H1 (cell line): ENCODE measurements around the gene MRE11.

Experiments
- CTCF ChIP-seq, 3 experiments: IDR thresholded peaks; 1 replicate in 2 of 3; 2 replicates in 1 of 3; pipeline versions ENCODE4 v1.5.1 to v1.6.1; 2011; ENCODE audit warnings: low read length in 3 of 3, mild to moderate bottlenecking in 3 of 3, inconsistent platforms in 2 of 3, low read depth in 1 of 3, moderate library complexity in 1 of 3; ENCODE audit not compliant: insufficient read depth in 1 of 3; ENCODE audit errors: control extremely low read depth in 1 of 3
- EP300 ChIP-seq, 2 experiments: IDR thresholded peaks; 1 replicate in 1 of 2; 2 replicates in 1 of 2; pipeline ENCODE4 v1.6.1; 2011 to 2012; ENCODE audit warnings: low read depth in 2 of 2, low read length in 2 of 2, mild to moderate bottlenecking in 2 of 2, borderline replicate concordance in 1 of 2, inconsistent platforms in 1 of 2, moderate library complexity in 1 of 2
- JUND ChIP-seq: IDR thresholded peaks from 2 replicates; pipeline ENCODE4 v1.6.1; 2011; ENCODE audit warnings: mild to moderate bottlenecking, improper control_type of control experiment, low read length
- RAD21 ChIP-seq, 2 experiments: IDR thresholded peaks in 1 of 2; conservative IDR thresholded peaks in 1 of 2; 2 replicates each; pipeline ENCODE4 v1.6.1; 2011; ENCODE audit warnings: low read depth in 2 of 2, low read length in 2 of 2, improper control_type of control experiment in 1 of 2, inconsistent platforms in 1 of 2, mild to moderate bottlenecking in 1 of 2, moderate library complexity in 1 of 2
- SIN3A ChIP-seq, 2 experiments: IDR thresholded peaks in 1 of 2; conservative IDR thresholded peaks in 1 of 2; 2 replicates each; pipeline ENCODE4 v1.6.1; 2011 to 2012; ENCODE audit warnings: low read length in 2 of 2, improper control_type of control experiment in 1 of 2, low read depth in 1 of 2, mild to moderate bottlenecking in 1 of 2

- TF ChIP-seq RAD21 (IDR thresholded peaks at IDR 0.05 in 1 of 2, conservative IDR thresholded peaks at IDR 0.05 in 1 of 2; ENCODE audit: low read depth in 2 of 2, low read length in 2 of 2) (no peak), EP300 (IDR thresholded peaks at IDR 0.05; ENCODE audit: borderline replicate concordance in 1 of 2, low read depth in 2 of 2, low read length in 2 of 2) (no peak), CTCF (IDR thresholded peaks at IDR 0.05; ENCODE audit: control extremely low read depth in 1 of 3, insufficient read depth in 1 of 3, low read depth in 1 of 3, low read length in 3 of 3) (no peak), SIN3A (conservative IDR thresholded peaks at IDR 0.05 in 1 of 2, IDR thresholded peaks at IDR 0.05 in 1 of 2; ENCODE audit: low read depth in 1 of 2, low read length in 2 of 2) (no peak), JUND (no peak)
Observed at GRCh38 chr11:94452988-94453387, 40.7 kb downstream of the MRE11 start.
